Iris pigment epithelial cell (primary cell): ENCODE results near the gene ATP1A3.

Source experiments
- DNase-seq: peaks from one replicate; pipeline ENCODE4 v3.0.0-alpha.2; 2011; ENCODE audit warnings: low read depth

ATP1A3 gene

GRCh38 chr19:41984961-41985360 is 9.1 kb downstream of the ATP1A3 start:
- no peak for DNase-seq

GRCh38 chr19:41981724-41982123 is 12.3 kb downstream of the ATP1A3 start:
- DNase-seq: no peak

GRCh38 chr19:41978470-41978869 is 15.6 kb downstream of the ATP1A3 start:
- DNase-seq: no peak

GRCh38 chr19:41977916-41978315 is 16.1 kb downstream of the ATP1A3 start:
- no peak for DNase-seq

- no peak for DNase-seq
Observed at GRCh38 chr19:41974652-41975051, 19.4 kb downstream of the ATP1A3 start.

- no peak for DNase-seq
Observed at GRCh38 chr19:41971363-41971762, 22.7 kb downstream of the ATP1A3 start.

- DNase-seq: no peak
Observed at GRCh38 chr19:41969772-41970458, 24.1 kb downstream of the ATP1A3 start.

- DNase-seq: no peak
Observed at GRCh38 chr19:41968751-41969595, 25.1 kb downstream of the ATP1A3 start.

GRCh38 chr19:41967054-41967783 is 26.8 kb downstream of the ATP1A3 start:
- DNase-seq: no peak

- no peak for DNase-seq
Observed at GRCh38 chr19:41965106-41965505, 28.9 kb downstream of the ATP1A3 start.

- DNase-seq: no peak
Observed at GRCh38 chr19:41960973-41961372, 33.1 kb downstream of the ATP1A3 start.

- DNase-seq: peak; percentile 93
Observed at GRCh38 chr19:41959056-41960053, 34.7 kb downstream of the ATP1A3 start, which contains the start of gene RABAC1. TSS of gene RABAC1 (minus strand) at chr19:41959321. CDS start at chr19:41959292, 29 bp downstream.

- peak; percentile 73 for DNase-seq
Observed at GRCh38 chr19:41958367-41959055, 35.5 kb downstream of the ATP1A3 start.

- peak; percentile 85 for DNase-seq
Observed at GRCh38 chr19:41957838-41958366, 36.1 kb downstream of the ATP1A3 start.

GRCh38 chr19:41957161-41957837 is 36.7 kb downstream of the ATP1A3 start:
- no peak for DNase-seq

- DNase-seq: no peak
Observed at GRCh38 chr19:41956621-41957020, 37.4 kb downstream of the ATP1A3 start.

GRCh38 chr19:41955521-41955920 is 38.5 kb downstream of the ATP1A3 start:
- no peak for DNase-seq

GRCh38 chr19:41951686-41952172 is 42.3 kb downstream of the ATP1A3 start:
- DNase-seq: peak; percentile 59

GRCh38 chr19:41947091-41947490 is 46.9 kb downstream of the ATP1A3 start:
- DNase-seq: no peak
